ENCODE results near the gene BCAS3.
A peak's percentile ranks its signal among the peaks of the same experiment; 100 is the strongest.

Gene BCAS3

GRCh38 chr17:61393550-61393903 lies 715.9 kb downstream of the BCAS3 start:
- DNase-seq, result no peak

GRCh38 chr17:61393904-61394629 lies 716.4 kb downstream of the BCAS3 start:
- peak; percentile 54 for DNase-seq

GRCh38 chr17:61394630-61395408 lies 717.2 kb downstream of the BCAS3 start:
- DNase-seq, result no peak

GRCh38 chr17:61395409-61395982 lies 717.8 kb downstream of the BCAS3 start:
- no peak for DNase-seq

GRCh38 chr17:61395983-61396585 lies 718.4 kb downstream of the BCAS3 start:
- DNase-seq, result no peak

GRCh38 chr17:61396586-61397085 lies 719.0 kb downstream of the BCAS3 start:
- no peak for DNase-seq

GRCh38 chr17:61397086-61397842 lies 719.6 kb downstream of the BCAS3 start:
- DNase-seq, result no peak

GRCh38 chr17:61398721-61399130 lies 721.1 kb downstream of the BCAS3 start:
- DNase-seq, result no peak

- no peak for DNase-seq
Measured at GRCh38 chr17:61399131-61400065, 721.7 kb downstream of the BCAS3 start, which contains the start of gene TBX2. Gene TBX2 (plus strand): TSS chr17:61399843. CDS start chr17:61400177, 334 bp downstream.

GRCh38 chr17:61400066-61400716 lies 722.5 kb downstream of the BCAS3 start:
- DNase-seq, result no peak

GRCh38 chr17:61400717-61401388 lies 723.2 kb downstream of the BCAS3 start:
- no peak for DNase-seq

GRCh38 chr17:61401389-61402072 lies 723.9 kb downstream of the BCAS3 start:
- no peak for DNase-seq

- DNase-seq, result no peak
Measured at GRCh38 chr17:61402073-61402541, 724.5 kb downstream of the BCAS3 start.

GRCh38 chr17:61402978-61403800 lies 725.5 kb downstream of the BCAS3 start:
- no peak for DNase-seq

- no peak for DNase-seq
Measured at GRCh38 chr17:61403801-61404662, 726.4 kb downstream of the BCAS3 start.

GRCh38 chr17:61404663-61404912 lies 726.9 kb downstream of the BCAS3 start:
- DNase-seq, result no peak

GRCh38 chr17:61404913-61405685 lies 727.4 kb downstream of the BCAS3 start:
- no peak for DNase-seq

Measured in OCI-M1 (cell line).